Suprapubic skin (tissue), 3 donors: ENCODE measurements around the gene CYSRT1.

Experiments
- POLR2A ChIP-seq, 2 donors: fragments of 450-650 bp; IDR thresholded peaks; one replicate each; pipeline ENCODE4 v1.6.1; 2017; ENCODE audit warnings: antibody characterized with exemption in 2 of 2, mild to moderate bottlenecking in 2 of 2, moderate library complexity in 2 of 2
- TF ChIP-seq, protein P1 (sequence below), 2 donors: fragments of 200-600 bp in 1 of 2; fragments of 450-650 bp in 1 of 2; sonication (generic) in 1 of 2; IDR thresholded peaks; one replicate each; pipeline ENCODE4 v1.5.1; 2016 to 2019; ENCODE audit warnings: antibody characterized with exemption in 2 of 2, mild to moderate bottlenecking in 1 of 2, moderate library complexity in 1 of 2

DNA sequence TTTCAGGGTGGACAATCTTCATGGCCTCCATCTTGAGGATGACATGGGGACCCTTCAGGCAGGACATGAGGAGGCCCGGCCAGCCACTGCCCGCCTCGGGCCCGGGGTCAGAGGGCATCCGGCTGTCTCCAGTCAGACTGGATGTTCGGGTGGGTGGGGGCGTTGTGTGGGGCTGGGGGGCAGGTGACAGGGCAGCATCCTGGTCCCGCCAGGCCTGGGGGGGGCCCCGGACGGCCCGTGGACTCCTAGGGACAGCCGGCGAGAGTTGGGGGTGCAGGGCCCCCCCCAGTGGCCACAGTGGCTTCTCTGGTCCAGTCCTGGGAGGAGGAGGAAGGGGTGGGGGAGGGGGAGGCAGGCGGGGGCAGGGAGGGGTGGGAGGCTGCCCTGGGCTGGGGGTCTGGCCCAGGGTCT, 3.9 kb upstream of the CYSRT1 start:
- no peak for TF ChIP-seq POLR2A (IDR thresholded peaks at IDR 0.05)
- TF ChIP-seq, protein P1, sequence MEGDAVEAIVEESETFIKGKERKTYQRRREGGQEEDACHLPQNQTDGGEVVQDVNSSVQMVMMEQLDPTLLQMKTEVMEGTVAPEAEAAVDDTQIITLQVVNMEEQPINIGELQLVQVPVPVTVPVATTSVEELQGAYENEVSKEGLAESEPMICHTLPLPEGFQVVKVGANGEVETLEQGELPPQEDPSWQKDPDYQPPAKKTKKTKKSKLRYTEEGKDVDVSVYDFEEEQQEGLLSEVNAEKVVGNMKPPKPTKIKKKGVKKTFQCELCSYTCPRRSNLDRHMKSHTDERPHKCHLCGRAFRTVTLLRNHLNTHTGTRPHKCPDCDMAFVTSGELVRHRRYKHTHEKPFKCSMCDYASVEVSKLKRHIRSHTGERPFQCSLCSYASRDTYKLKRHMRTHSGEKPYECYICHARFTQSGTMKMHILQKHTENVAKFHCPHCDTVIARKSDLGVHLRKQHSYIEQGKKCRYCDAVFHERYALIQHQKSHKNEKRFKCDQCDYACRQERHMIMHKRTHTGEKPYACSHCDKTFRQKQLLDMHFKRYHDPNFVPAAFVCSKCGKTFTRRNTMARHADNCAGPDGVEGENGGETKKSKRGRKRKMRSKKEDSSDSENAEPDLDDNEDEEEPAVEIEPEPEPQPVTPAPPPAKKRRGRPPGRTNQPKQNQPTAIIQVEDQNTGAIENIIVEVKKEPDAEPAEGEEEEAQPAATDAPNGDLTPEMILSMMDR (IDR thresholded peaks at IDR 0.05): no peak
